Activated T-cell treated with anti-CD3 and anti-CD28 coated beads, Interleukin-2, amount 50 U/mL, for 24 hours (primary cell): ENCODE results near the gene DOC2B.
"Not testable (repeated sequence)": the region's sequence is repeated elsewhere in the genome, so short reads cannot be mapped to it uniquely, and the experiment has no call there.

Experiments used
- DNase-seq: peaks from one replicate; pipeline ENCODE4 v3.0.0-alpha.2; 2020
- H3K27ac Mint-ChIP-seq: 2 replicates; pipeline ENCODE4 v1.8.0; 2020; ENCODE audit warnings: mild to moderate bottlenecking, mixed read lengths
- H3K27me3 Mint-ChIP-seq: 2 replicates; pipeline ENCODE4 v1.8.0; 2020; ENCODE audit warnings: mixed read lengths
- H3K36me3 Mint-ChIP-seq: 2 replicates; pipeline ENCODE4 v1.8.0; 2020; ENCODE audit warnings: low read depth, mixed read lengths
- H3K4me1 Mint-ChIP-seq: 2 replicates; pipeline ENCODE4 v1.8.0; 2020; ENCODE audit warnings: low read depth, mixed read lengths
- H3K4me3 Mint-ChIP-seq: 2 replicates; pipeline ENCODE4 v1.8.0; 2020; ENCODE audit warnings: mild to moderate bottlenecking, moderate library complexity, mixed read lengths
- H3K9me3 Mint-ChIP-seq: 2 replicates; pipeline ENCODE4 v1.8.0; 2020; ENCODE audit warnings: mixed read lengths

The DOC2B gene

DNA sequence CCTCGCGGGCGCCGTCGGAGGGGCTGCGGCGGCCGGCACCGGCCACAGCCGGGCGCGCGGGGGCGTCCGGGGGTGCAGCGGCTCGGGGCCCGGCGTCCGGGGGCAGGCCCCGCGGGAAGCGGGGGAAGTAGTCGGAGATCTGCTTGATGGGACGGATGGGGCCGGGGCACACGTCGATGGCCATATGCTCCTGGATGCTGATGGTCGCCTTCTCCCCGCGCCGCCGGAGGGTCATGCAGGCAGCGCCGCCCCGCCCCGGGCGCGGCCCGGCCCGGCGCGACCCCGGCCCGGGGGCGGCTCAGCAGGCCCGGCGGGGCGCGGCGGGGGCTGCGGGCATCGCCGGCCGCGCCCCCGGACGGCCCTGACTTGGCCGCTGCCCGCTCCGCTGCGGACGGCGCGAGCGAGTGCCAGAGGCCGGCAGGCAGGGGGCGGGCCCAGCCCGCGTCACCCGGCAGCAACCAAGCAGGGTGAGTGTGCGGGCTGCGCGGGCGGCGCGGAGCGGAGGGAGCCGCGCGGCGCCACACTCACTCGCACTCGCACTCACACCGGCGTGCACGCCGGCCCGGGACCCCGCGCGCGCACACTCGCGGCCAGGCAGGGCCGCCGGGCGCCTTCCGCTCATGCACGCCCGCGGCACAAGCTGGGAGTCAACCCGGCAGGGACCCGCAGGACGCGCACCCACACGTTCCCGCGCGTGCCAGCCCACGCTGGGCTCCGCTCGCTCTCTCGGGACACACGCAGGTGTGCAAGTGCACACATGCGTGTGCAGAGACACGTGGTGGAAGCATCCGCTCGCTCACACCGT, at the start of gene DOC2B:
Gene DOC2B (minus strand): TSS at position 406 of the 805 bp plus-strand sequence. CDS start 171 bp downstream, at position 235.
- peaks cover 13% of the 10 kb centered on the region for H3K4me1 Mint-ChIP-seq
- no peaks in the 10 kb centered on the region for H3K9me3 Mint-ChIP-seq
- DNase-seq, result no peak
- H3K27ac Mint-ChIP-seq, result no peak within 1 kb of the TSS
- H3K36me3 Mint-ChIP-seq, result no peaks in the 10 kb centered on the region
- H3K27me3 Mint-ChIP-seq, result peaks cover 63% of the 10 kb centered on the region
- H3K4me3 Mint-ChIP-seq, result no peak within 1 kb of the TSS

DNA sequence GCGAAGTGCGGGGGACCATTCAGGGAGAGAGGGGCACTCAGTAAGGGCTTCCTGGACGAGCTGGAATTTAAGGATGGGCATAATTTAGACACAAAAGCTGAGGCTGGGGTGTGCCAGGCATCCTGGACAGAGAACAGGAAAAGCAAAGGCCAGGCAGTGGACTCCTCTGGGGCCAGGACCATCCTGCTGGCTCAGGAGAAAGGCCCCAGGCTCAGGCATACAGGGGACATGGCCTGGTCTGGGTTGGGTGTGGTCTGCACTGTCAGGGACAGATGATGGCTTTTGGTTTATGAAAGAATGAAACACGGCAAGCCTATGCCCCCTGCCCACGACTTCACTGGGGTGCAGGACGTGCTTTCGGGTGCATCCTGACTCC, 48.9 kb upstream of the DOC2B start:
- Mint-ChIP-seq H3K4me1 (no peaks in the 10 kb centered on the region), H3K36me3 (no peaks in the 10 kb centered on the region), H3K27ac (no peak overlapping the region), H3K9me3 (no peaks in the 10 kb centered on the region), H3K27me3 (peaks cover 11% of the 10 kb centered on the region), H3K4me3 (no peak overlapping the region)
- DNase-seq, result no peak

DNA sequence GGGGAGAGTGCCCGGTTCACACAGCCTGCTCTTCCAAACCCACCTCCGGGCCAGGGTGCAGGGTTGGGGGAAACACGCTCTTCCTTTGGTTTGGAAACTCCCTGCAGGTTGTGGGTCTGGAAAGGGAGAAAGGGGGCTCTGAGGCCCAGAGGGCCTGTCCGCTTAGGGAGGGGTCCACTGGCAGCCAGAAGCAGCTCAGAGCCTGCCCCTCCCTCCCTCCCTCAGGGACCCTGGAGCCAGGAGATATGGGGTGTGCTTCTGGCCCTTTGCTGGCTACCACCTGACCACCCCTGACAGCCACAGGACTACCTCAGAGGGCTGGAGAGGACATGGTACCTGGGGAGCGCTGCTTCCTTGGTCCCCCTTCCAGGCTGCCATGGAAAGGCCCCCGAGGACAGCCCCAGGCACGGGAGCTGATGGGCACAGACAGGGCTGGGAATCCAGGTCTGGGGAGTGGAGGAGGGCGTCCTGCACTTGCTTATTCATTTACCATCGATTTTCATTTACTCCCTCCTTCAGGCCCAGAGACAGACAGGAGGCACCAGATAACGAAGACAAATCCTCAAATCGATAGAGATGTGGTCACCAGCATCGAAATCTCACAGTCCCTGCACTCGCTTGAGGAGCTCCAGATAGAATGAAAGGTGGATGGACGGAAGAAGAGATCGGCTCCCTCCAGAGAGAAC, 48.4 kb upstream of the DOC2B start:
- Mint-ChIP-seq H3K36me3 (no peaks in the 10 kb centered on the region), H3K27ac (no peak overlapping the region), H3K4me1 (no peaks in the 10 kb centered on the region), H3K27me3 (peaks cover 9% of the 10 kb centered on the region), H3K4me3 (no peak overlapping the region), H3K9me3 (no peaks in the 10 kb centered on the region)
- no peak for DNase-seq

DNA sequence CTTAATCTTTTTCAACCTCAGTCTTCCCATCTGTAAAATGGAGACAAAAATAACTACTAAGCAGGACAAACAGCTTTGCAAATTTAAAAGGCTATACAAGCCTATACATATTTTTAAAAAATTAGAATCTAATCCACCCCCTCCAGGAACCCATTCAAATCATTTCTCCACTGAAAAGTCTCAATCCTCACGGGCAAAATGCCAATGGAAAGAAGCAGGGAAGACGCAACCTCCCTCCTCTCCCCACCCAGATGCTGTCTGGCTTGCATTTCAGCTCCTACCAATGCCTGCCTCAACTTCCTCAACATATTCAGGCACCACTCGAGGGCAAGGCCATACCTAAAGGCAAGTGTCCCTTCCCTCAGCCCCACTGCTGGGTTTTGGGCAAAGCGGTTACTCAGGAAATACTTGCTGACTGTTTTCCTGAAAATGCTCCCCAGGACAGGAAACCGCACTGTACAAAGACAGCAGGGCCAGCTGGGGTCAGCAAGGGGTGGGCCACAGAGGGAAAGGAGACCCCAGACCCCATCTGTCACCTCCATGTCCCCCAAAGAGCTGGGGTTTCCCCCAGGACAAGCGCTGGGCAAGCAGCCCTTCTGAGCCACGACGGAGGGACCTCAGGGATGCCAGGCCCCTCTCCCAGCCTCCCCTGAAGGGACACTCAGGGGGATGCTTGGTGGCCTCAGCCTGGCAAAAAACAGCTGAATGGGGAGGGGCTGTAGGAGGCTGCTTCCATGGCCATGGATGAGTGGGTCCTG, 47.7 kb upstream of the DOC2B start:
- Mint-ChIP-seq H3K27ac (no peak overlapping the region), H3K36me3 (no peaks in the 10 kb centered on the region), H3K27me3 (peaks cover 2% of the 10 kb centered on the region), H3K4me3 (no peak overlapping the region), H3K4me1 (no peaks in the 10 kb centered on the region), H3K9me3 (no peaks in the 10 kb centered on the region)
- DNase-seq, result no peak

DNA sequence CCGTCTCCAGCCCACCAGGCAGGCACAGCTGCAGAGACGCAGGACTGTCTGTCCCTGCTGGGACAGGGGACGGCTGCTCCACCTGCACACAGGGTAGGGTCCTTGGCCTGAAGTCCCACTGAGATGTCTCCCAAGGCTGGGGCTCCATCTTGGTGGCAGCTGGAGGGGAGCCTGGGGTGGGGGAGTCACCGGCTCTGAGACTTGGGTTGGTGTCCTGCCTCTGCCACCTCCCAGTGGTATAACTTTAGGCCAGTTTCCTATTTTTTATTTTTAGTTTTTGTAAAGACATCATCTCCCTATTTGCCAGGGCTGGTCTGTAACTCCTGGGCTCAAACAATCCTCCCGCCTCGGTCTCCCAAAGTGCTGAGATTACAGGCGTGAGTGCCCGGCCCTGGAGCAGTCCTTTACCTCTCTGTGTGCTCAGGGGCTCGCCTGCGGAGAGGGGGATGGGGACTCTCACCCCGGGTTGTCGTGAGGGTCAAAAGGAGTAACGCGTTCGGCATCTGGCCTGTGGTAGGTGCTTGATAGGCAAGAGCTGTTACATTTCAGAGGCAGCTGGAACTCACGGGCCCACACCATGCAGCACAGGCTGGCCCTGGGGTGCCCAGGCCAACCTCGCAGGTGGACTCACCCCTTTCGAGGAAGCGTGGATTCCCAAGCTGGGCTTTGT, 46.6 kb upstream of the DOC2B start:
- Mint-ChIP-seq H3K36me3 (no peaks in the 10 kb centered on the region), H3K4me1 (no peaks in the 10 kb centered on the region), H3K27me3 (peaks cover 2% of the 10 kb centered on the region), H3K27ac (no peak overlapping the region), H3K4me3 (no peak overlapping the region), H3K9me3 (no peaks in the 10 kb centered on the region)
- no peak for DNase-seq

DNA sequence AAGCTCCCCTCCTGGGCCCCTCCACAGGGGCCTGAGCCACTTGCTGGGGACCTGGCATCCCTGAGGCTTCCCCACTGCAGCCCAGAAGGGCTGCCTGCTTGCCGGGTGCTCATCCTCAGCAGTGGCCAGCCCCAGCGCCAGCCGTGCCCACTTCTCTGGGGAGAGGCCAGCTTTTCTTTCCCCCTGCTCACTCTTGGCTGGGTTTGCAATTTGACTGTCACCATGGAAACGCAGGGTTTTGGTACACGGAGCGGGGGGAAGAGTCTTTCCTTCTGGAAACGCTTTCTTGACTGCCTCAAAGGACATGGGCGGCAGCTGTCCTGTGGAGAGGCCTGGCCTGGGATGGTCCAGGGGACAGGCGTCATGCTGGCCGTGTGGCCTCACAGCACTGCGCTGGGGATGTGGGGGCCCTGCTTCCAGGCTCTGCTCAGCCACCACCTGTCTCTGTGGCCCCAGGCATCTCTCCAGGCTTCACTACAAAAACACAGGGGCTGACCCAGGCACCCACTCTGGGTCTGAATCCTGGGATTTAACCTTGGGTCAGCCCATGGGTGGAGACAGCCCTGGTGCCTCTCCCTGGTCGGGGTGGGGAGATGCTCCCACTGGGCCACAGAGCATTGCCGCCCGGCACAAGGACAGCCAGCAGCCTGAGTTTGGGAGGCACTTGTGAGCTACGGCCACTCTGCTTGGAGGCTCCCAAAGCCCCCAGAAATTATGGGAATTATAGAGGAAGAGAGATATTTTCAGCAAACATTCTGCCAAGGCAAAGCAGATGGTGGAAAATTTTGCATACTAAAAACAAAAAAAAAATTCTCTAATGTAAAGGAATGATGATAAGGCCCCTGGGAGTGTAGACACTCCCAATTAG, 45.9 kb upstream of the DOC2B start:
- Mint-ChIP-seq H3K4me1 (no peaks in the 10 kb centered on the region), H3K27me3 (no peaks in the 10 kb centered on the region), H3K36me3 (no peaks in the 10 kb centered on the region), H3K4me3 (no peak overlapping the region), H3K9me3 (no peaks in the 10 kb centered on the region), H3K27ac (no peak overlapping the region)
- DNase-seq, result no peak

DNA sequence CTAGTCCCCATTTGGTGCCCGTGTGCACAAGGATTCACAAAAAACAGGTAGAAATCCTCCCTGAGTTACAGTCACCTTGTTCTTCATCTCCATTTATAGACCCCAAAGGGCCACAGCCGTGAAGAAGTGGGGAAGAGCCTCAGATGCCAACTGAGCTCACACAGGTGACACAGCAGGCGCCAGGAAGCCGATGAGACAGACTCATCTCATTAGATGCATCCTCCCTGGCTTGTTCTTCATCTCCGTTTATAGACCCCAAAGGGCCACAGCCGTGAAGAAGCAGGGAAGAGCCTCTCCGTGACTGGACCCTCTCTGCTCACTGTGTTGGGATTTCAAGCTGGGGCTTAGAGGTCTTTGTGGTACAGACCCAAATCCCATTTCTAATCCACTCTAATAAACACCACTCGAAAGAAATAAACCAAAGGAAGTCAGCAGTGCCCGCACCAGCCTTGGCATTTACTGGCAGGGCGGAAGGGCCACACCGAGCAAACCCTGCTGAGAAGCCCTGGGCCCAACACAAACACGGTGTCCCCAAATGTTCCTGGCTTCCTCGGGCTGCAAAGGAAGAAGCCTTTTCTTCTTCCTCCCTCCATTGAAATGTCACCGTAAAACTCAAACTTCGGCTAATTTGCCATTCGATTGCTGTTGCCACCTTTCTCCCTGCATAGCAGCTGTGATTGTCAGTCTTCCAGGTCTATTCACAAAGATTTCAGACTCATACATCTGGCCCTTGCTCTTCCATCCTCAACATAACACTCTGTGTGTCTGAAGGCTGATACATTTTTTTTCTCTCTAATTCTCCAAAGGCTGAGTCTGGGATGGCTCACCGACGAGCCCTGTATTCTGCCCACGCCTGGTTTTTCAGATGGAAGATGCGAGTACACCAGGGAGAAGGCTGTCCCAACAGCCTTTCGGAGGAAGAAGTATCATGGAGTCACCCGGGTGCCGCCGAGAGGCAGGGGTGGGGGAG, 44.9 kb upstream of the DOC2B start:
- no peak for DNase-seq
- H3K27ac Mint-ChIP-seq, result no peak overlapping the region
- no peak overlapping the region for H3K4me3 Mint-ChIP-seq
- no peaks in the 10 kb centered on the region for H3K9me3 Mint-ChIP-seq
- no peaks in the 10 kb centered on the region for H3K4me1 Mint-ChIP-seq
- no peaks in the 10 kb centered on the region for H3K36me3 Mint-ChIP-seq
- no peaks in the 10 kb centered on the region for H3K27me3 Mint-ChIP-seq

DNA sequence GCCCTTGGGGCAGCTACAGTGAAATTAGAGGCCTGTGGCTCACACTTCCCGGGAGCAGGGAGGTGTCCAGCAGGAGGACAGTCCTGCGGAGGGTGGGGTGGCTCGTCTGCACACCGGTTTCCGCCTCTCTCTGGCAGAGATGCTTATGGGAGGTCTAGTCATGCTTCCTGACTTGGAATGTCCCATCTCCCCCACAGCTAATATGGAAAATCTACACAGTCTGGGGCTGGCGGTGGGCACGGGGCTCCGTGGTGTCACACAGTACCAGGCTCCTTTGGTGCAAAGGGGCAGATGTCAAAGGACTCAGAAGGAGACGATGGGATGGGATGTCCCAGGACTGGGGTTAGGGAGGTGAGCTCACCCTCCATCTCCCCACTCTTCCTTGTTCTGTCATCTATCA, 44.1 kb upstream of the DOC2B start:
- no peak for DNase-seq
- Mint-ChIP-seq H3K36me3 (no peaks in the 10 kb centered on the region), H3K4me3 (no peak overlapping the region), H3K4me1 (no peaks in the 10 kb centered on the region), H3K27me3 (no peaks in the 10 kb centered on the region), H3K9me3 (no peaks in the 10 kb centered on the region), H3K27ac (no peak overlapping the region)

DNA sequence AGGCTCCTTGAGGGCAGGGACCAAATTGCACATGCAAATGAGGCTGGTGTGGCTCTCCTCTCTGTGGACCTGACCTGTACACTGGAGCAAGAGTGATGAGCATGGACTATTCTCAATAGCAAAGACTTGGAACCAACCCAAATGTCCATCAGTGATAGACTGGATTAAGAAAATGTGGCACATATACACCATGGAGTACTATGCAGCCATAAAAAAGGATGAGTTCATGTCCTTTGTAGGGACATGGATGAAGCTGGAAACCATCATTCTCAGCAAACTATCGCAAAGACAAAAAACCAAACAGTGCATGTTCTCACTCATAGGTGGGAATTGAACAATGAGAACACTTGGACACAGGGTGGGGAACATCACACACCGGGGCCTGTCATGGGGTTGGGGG, 43.1 kb upstream of the DOC2B start:
- DNase-seq, H3K4me3 Mint-ChIP-seq, H3K27me3 Mint-ChIP-seq, H3K27ac Mint-ChIP-seq, H3K36me3 Mint-ChIP-seq, H3K4me1 Mint-ChIP-seq, H3K9me3 Mint-ChIP-seq: not testable (repeated sequence)

DNA sequence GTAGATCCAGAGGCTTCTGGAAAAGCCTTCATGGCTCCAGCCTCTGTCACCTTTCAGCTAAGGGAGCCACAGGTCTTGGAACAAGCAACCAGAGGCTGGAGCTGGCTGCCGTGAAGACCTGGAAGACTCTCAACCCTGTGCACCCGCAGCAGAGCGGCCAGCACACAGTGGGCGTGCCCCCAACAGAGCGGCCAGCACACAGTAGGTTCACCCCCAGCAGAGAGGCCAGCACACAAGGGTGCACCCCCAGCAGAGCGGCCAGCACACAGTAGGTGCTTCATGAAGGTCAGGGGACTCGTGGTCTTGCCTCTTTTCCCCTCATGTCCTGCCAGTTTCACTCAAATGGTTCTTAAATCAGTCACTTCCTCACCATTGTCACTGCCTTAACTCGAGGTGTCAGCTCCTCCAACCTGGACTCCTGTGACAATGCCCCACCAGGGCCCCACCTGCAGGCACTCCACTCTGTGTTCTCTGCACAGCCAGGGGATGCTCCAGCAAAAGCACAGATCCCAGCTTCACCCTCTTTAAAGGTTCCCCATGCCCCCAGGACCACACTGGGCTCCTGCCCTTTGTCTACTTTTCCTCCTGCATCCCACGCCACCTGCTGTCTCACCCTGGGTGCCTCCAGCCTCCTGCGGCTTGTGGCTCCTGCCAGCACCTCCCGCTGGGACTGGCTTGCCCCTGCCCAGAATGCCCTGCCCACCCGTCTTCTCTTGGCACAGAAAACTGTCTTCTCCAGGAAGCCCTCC, 42.4 kb upstream of the DOC2B start:
- no peak overlapping the region for H3K27ac Mint-ChIP-seq
- no peaks in the 10 kb centered on the region for H3K27me3 Mint-ChIP-seq
- no peak overlapping the region for H3K4me3 Mint-ChIP-seq
- H3K4me1 Mint-ChIP-seq, result no peaks in the 10 kb centered on the region
- H3K9me3 Mint-ChIP-seq, result no peaks in the 10 kb centered on the region
- no peaks in the 10 kb centered on the region for H3K36me3 Mint-ChIP-seq
- no peak for DNase-seq

DNA sequence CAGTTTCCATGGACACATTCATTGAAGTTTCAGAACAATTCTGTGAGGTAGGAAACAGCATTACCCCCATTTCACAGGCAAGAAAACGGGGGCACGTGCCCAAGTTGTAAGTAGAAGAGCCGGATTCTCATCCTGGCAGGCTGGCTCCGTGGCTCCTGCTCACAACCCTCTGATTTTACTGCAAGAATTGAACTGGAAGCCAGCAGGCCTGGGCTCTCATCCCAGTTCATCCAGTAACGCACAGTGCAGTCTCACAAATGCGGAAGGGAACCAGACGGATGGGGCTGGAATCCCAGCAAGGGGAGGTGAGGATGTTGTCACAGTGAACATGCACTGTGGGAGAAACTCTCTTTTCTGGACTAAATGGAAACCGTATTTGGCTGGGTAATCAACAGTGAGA, 40.7 kb upstream of the DOC2B start:
- no peak overlapping the region for H3K27ac Mint-ChIP-seq
- H3K4me1 Mint-ChIP-seq, result no peaks in the 10 kb centered on the region
- no peak overlapping the region for H3K4me3 Mint-ChIP-seq
- DNase-seq, result no peak
- H3K9me3 Mint-ChIP-seq, result no peaks in the 10 kb centered on the region
- no peaks in the 10 kb centered on the region for H3K36me3 Mint-ChIP-seq
- H3K27me3 Mint-ChIP-seq, result no peaks in the 10 kb centered on the region

DNA sequence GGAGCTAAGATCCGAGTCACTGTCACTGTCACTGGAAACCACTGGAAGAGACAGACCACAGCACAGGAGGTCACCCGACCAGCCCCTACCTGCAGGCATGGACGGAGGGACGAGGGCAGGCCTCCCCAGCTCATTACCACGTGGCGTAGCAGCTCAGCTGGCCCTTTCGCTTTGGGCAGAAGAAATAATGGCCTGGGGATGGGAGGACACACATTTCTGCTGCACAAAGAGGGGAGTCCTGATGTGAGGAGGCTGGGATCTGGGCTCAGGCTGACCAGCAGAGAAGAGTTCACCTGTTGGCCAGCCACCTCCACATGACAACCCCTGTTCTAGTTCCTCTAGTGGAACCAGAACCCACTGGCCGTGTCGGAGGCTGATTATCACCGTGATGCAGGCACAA, 38.2 kb upstream of the DOC2B start:
- H3K4me1 Mint-ChIP-seq, result peaks cover 5% of the 10 kb centered on the region
- no peak overlapping the region for H3K4me3 Mint-ChIP-seq
- H3K9me3 Mint-ChIP-seq, result no peaks in the 10 kb centered on the region
- H3K27me3 Mint-ChIP-seq, result no peaks in the 10 kb centered on the region
- DNase-seq, result no peak
- no peak overlapping the region for H3K27ac Mint-ChIP-seq
- no peaks in the 10 kb centered on the region for H3K36me3 Mint-ChIP-seq
